ELF-1 (cell line): ENCODE results near the gene FRA10AC1.

Experiments
- DNase-seq: peaks from one replicate; pipeline ENCODE4 v3.0.0-alpha.2; 2016; ENCODE audit warnings: low read depth, low spot score

Gene FRA10AC1

GRCh38 chr10:93702210-93703001 is at the start of gene FRA10AC1:
Gene FRA10AC1 (minus strand): TSS chr10:93702592. CDS start chr10:93700106, 2,486 bp downstream.
- peak; percentile 95 for DNase-seq

DNA sequence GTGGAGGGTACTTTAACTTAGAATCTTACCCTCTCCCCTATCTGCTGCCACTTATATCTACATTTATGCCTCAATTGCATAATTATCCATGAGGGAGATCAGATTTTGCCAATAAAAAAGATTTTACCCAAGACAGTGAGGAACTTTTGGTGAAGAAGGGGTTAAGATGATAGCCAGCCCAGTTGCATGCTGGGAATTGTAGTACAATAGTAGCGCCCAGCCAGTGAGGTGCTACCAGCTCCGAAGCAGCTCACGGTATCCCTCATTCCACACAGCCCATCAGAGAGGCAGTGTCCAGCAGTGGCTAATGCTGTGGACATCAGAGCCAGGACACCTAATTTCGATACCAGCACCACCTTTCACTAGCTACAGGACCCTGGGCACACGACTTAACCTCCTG is 49.4 kb upstream of the FRA10AC1 start:
- DNase-seq, result peak; percentile 55

DNA sequence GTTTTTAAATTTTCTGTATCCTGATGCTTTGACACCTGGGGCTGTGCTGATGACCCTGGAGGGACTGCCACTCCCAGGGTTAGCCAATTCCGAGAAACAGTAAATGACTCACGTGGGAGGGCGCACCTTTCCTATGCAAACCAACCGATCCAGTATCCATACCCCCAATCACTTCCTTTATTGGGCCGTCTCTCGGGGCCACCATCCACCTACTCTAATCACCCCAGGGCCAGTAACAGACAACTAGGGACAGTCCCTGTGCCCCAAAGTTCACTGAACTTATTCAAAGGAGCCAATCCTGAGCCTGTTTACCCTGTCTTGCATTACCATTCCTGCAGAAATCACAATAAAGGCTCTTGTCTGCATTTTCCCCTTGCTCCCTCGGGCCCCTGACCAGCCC is 48.7 kb upstream of the FRA10AC1 start:
- DNase-seq, result peak; percentile 61

- peak; percentile 79 for DNase-seq
Measured at GRCh38 chr10:93749218-93749799, 46.9 kb upstream of the FRA10AC1 start.

DNA sequence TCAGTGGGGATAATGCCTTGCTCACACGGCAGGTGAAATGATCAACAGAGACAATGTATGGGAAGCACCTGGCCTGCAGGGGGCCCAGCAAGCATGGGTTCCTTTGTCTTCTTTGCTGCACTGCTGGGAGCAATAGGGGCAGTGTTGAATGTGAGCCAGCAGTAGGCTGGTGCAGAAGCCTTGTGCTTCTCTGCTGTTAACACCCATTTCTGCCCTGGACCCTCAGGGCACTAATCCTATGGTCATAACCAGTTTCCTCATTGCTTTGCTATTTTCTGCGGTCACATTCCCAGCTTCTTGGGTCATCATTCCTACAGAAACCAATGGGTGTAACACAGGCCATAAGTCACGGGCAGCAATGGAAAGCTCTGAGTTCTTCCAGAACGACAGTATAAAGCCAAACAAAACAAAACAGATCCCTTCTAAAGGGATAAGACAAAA is 44.5 kb upstream of the FRA10AC1 start:
- peak; percentile 93 for DNase-seq

GRCh38 chr10:93745408-93746065 is 43.1 kb upstream of the FRA10AC1 start:
- DNase-seq, result peak; percentile 78

GRCh38 chr10:93742633-93743349 is 40.4 kb upstream of the FRA10AC1 start:
- DNase-seq, result no peak

DNA sequence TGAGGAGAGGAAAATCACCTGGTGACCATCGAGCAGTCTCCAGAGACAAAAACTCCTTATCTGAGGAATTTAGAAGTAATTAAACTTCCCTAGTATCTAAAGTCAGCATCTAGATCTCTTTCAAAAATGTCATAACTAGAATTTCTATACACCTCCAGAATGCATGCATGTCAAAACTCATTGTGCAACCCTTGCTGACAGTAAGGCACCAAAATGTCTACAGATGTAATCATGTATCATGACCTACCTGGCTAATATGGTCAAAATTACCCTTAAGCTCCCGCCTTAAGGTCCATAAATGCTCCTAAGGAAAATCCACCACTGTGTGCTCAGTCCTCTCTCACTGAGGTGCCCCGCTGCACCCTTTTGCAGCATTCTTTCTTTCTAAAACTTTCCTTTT is 39.0 kb upstream of the FRA10AC1 start:
- DNase-seq, result no peak

DNA sequence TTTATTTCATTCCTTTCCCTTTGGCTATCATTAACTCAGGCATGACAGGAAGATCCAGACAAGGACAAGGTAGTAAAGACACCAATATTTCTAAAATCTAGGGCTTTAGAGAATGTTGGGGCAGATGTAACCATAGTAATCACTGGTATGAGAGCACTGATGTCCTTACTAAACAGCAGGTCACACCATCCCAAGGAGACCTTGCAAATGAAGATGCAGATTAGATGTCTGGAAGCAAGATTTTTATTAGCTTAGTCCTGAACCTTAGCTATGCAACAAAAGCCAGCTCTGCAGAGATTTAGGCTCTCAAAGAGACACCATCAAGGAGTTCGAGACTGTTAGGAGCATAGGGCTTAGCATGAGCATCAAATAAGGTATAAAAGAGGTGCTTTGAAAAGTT is 23.6 kb upstream of the FRA10AC1 start:
- no peak for DNase-seq

DNA sequence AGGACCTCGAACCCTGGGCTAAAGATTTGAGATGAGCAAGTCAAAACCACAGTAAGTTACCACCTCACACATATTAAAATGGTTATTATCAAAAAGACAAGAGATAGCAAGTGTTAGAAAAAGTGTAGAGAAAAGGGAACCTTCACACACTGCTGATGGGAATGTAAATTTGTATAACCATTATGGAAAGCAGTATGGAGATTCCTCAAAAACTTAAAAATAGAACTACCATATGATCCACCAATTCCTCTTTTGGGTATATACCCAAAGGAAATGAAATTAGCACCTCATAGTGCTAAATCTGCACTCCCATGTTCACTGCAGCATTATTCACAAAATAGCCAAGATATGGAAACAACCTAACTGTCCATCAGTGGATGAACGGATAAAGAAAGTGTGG is 20.8 kb upstream of the FRA10AC1 start:
- no peak for DNase-seq

GRCh38 chr10:93722550-93722949 is 20.2 kb upstream of the FRA10AC1 start:
- no peak for DNase-seq

GRCh38 chr10:93719901-93720300 is 17.5 kb upstream of the FRA10AC1 start:
- no peak for DNase-seq

DNA sequence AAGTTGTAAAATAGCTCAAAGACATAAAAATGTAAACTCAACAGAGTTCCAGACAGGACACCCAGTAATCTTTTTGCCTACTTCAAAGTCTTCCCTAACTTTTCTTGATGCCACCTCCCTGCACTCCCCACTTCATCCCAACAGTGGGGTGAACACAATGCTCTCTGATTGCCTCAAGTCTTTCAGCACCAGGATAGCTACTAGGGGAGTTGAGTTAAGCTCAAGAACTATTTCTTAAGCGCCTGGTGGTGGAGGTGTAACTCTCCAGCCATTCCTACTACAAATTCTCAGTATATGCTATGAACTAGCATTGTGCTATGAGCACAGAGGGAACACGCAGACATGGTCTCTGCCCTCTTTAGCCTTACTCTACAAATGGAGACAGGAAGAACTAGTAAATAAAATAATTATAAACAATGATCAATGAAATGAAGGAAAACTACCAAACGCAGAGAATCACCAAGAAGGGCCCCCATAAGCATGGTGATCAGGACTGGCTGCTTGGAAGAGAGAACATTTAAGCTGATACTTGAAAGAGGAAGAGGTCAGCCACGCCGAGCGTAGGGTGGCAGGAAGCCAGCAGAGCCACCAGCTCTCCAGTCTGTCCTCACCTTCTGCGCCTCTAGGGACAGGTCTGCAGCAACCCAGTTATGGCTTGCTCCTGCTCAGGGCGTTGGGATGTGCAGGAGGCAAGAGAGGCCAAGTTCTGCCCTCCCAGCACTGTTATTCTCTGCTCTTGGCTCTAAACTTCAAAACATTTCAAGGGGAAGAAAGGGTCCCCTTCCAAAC is 16.7 kb upstream of the FRA10AC1 start:
- no peak for DNase-seq

DNA sequence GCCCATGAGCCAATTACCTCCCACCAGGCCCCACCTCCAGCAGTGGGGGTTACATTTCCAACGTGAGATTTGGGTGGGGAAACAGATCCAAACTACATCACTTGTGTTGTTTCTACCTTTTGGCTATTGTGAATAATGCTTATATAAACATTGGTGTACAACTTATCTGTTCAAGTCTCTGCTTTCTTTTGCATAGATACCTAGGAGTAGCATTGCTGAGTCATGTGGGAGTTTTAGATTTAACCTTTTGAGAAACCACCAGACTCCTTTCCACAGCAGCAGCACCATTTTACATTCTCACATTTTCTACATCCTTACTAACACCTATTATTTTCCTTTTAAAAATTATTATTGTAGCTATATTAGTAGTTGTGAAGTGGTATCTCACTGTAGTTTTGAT is 14.4 kb upstream of the FRA10AC1 start:
- no peak for DNase-seq

- no peak for DNase-seq
Measured at GRCh38 chr10:93715345-93715744, 13.0 kb upstream of the FRA10AC1 start.

DNA sequence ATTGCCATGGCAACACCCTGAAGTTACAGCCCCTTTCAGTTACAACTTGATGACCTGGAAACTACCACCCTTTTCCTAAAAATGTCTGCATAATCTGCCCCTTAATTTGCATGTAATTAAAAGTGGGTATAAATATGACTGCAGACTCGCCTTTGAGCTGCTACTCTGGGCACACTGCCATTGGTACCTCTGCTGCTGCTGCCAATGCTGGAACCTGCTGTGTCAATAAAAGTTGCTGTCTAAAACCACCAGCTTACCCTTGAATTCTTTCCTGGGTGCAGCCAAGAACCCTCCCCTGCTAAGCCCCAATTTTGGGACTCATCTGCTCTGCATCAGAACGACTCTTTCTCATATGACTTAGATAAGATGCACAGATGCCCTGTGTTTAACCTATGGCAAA is 10.2 kb upstream of the FRA10AC1 start:
- no peak for DNase-seq

DNA sequence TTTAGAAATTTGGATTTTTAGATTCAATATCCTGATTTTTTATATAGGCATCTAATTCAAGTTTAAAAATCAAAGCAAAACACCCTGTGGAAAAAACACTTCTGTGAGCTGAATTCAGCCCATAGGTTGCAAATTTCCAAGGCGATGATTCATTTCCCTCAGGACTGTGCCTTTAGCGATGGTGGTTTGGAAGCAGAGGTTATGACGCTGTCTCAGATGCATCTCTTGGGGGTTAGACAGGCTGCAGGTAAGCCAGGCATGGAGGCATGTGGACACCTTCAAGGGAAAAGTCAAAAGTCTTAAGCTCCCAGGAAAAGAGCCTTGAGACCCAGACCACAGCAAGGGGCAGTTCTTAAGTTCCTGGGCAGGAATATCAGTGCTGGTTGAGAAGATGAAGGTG is 9.5 kb upstream of the FRA10AC1 start:
- DNase-seq, result no peak

GRCh38 chr10:93710333-93710909 is 8.0 kb upstream of the FRA10AC1 start:
- no peak for DNase-seq

GRCh38 chr10:93707623-93708022 is 5.2 kb upstream of the FRA10AC1 start:
- no peak for DNase-seq

GRCh38 chr10:93704451-93704850 is 2.1 kb upstream of the FRA10AC1 start:
- no peak for DNase-seq

- no peak for DNase-seq
Measured at GRCh38 chr10:93703841-93704240, 1.4 kb upstream of the FRA10AC1 start.
